Measurements from ENCODE around the gene CHD5. TPM values are rescaled to one million over a fixed set of nuclear protein-coding genes. Genes with fewer than 3 reads are reported as not detected.
A peak's percentile ranks its signal among the peaks of the same experiment; 100 is the strongest.

Gene CHD5
- polyA plus RNA-seq, 3 donors = 0.22 to 0.54 (median 0.37) TPM

DNA sequence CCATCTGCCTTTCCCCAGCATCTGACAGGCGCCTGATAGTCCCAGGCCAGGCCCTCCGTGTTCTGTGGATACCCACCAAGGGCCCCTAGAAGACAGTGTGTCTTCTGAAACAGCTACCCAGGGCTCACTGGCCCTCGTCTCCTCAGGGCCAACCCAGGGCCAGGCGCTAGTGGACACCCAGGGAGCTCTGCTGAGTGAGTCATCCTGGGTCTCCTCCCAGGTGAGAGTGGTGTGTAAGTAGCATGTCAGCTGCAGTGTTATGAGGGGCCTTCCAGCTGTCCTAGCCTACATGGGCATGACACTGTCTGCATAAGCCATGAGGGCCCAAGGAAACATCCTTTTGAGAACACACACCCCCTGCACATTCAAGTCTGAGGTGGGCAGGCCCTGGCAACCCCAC lies 36.7 kb downstream of the CHD5 start:
- DNase-seq (ENCODE audit: extremely low read depth in 1 of 11, low read depth in 9 of 11, low spot score in 4 of 11) = no peak

DNA sequence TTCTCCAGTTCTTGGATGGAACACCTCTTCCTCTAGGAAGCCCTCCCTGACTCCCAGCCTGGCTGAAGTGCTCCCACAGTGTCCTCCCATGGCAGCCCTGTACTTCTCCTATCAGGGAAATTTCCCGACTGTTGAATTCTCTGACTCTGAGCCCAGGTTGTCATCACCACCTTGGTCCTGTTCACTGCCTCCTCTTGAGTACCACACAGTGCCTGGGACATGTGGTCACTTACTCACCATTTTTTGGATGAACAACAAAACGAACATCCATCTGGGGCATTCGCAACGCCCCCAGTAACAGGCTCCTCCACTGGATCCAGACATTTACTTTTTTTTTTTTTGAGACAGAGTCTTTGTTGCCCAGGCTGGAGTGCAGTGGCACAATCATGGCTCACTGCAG lies 37.4 kb downstream of the CHD5 start:
- no peak for DNase-seq (ENCODE audit: extremely low read depth in 1 of 11, low read depth in 9 of 11, low spot score in 4 of 11)

DNA sequence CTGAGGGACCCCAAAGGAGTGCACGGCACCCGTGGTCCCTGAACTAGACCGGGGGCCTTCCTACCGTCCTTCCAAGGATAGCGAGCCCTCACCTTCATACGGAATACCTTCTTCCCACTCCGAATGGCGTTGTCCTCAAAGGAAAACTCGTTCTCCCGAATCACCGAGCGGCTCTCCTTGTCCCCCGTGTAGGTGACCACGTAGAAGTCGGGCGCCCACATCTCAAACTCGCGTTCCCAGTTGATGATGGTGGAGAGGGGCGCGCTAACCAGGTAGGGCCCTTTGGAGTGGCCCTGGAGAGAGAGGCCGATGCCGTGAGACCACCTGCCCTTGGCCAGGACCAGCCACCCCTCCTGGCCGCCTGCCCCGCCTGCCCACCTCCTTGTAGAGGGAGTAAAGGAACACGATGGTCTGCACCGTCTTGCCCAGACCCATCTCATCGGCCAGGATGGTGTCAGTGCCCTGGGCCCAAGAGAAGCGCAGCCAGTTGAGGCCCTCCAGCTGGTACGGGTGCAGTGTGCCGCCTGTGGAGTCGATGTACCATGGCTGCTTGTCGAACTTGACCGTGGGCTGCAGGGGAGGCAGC lies 38.0 kb downstream of the CHD5 start:
- DNase-seq (ENCODE audit: extremely low read depth in 1 of 11, low read depth in 9 of 11, low spot score in 4 of 11) = no peak

DNA sequence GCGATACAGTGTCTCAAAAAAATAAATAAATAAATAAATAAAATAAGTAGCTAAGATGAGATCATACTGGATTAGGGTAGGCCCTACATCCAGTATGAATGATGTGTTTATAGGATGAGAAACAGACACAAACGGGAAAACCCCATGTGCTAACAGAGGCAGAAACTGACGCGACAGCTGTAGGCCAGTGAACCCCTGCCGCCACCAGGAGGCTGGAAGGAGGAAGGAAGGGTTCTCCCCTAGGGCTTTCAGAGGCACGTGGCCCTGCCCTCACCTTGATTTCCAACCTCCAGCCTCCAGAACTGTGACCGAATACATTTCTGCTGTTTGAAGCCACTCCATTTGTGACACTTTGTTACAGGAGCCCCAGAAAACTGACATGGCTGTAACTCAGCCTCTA lies 38.5 kb downstream of the CHD5 start:
- no peak for DNase-seq (ENCODE audit: extremely low read depth in 1 of 11, low read depth in 9 of 11, low spot score in 4 of 11)

DNA sequence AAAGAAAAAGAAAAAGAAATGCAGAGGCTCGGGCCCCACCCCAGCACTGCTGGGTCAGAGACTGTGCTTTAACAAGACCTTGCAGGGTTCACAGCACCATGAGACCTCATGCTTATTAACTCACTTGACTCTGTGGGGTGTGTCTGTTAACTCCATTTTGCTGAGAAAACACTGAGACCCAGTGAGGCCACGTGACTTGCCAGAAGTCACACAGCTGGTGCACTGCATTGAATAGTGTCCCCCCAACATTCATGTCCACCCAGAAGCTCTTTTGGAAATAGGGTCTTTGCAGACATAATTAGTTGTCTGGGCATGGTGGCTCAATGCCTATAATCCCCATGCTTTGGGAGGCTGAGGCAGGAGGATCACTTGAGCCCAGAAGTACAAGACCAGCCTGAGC lies 39.7 kb downstream of the CHD5 start:
- DNase-seq (ENCODE audit: extremely low read depth in 1 of 11, low read depth in 9 of 11, low spot score in 4 of 11) = no peak

DNA sequence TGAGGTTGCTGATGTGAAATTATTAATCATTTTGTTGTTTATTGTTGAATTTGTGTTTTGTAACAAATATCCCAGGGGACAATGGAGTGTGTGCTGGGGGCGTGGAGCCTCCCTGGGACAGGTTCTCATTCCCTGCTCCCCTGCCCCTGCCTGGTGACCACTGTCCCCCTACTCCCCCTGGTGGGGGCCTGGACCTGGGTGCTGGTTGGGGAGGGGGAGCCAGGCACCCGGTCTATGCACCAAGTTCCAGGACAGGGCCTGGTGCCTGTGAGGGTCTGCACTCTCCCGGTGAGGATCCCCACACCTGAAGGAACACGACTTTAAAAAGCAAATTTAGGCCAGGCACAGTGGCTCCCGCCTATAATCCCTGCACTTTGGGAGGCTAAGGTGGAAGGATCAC lies 42.4 kb downstream of the CHD5 start:
- DNase-seq (ENCODE audit: extremely low read depth in 1 of 11, low read depth in 9 of 11, low spot score in 4 of 11) = no peak

DNA sequence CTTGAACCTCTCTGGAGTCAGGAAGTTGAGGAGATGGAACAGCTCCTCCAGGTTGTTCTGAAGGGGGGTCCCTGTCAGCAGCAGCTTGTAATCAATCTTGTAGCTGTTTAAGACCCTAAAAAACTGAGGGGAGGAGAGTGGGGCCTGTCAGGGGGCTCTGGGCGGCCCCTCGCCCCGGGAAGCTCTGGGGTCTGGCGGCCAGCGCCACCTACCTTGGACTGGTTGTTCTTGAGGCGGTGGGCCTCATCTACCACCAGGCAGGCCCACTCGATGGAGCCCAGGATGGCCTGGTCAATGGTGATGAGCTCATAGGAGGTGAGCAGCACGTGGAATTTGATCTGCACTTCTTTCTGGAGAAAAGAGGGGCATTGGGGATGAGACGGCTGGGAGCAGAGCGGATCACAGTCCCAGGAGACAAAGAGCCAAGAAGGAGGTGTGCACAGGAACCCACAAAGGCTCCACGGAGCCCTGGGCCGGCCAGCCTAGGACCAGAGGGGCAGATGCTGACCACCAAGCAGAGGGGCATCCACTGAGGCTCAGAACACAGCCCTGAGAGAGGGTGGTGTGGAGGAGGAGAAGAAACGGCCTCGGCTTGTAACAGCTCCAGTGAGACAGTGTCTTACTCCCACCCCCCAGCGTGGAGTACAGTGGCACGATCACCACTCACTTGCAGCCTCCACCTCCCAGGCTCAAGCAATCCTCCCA lies 43.5 kb downstream of the CHD5 start:
- DNase-seq (ENCODE audit: extremely low read depth in 1 of 11, low read depth in 9 of 11, low spot score in 4 of 11) = no peak

DNA sequence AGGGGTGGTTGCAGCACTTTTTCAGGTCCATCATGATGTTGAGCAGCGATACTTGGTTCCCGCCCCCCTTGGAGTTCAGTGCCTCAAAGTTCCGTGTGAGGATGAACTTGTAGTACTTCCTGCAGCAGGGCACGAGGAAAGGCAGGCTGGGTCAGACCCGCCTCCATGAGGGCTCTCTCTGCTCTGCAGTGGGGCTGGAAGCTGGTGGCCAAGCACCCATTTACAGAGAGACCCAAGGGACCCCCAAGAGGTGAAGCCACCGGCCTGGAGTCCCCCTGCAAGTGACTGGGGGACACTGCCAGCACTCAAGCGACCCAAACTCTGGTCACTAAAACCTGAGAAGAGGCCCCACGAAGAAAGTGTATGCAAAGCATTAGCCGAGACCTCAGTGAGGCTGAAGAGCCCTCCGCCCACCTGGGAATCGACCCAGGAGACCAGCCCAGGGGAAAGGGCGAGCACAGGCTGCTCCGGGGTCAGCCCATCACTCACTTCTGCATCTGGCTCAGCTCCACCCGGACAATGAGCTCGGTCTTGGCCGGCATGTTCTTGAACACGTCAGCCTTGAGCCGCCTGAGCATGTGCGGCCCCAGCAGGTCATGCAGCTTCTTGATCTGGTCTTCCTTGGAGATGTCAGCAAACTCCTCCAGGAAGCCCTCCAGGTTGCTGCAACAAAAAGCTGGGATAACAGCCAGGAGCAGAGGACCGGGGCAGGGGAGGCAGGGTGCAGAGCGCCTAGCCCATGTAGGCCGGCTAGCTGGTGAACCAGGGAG lies 45.2 kb downstream of the CHD5 start:
- DNase-seq (ENCODE audit: extremely low read depth in 1 of 11, low read depth in 9 of 11, low spot score in 4 of 11) = no peak

DNA sequence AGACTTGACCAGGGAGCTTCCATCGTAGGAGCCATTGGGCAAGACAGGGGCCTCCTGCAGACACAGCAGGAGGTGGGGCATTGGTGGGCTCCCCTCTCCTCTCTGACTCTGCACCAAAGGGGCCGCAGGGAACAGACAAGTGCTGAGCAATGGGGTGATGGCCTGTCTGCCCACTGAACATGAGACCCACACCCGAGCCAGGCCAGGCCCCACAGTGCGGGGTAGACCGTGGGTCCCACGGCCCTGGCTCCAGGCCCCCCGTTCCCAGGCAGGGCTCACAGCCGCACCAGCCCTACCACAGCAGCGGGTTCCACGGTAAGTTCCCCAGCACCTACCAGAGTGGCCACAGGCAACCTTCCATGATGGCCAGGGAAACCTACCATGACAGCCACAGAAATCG lies 45.9 kb downstream of the CHD5 start:
- DNase-seq (ENCODE audit: extremely low read depth in 1 of 11, low read depth in 9 of 11, low spot score in 4 of 11) = no peak

DNA sequence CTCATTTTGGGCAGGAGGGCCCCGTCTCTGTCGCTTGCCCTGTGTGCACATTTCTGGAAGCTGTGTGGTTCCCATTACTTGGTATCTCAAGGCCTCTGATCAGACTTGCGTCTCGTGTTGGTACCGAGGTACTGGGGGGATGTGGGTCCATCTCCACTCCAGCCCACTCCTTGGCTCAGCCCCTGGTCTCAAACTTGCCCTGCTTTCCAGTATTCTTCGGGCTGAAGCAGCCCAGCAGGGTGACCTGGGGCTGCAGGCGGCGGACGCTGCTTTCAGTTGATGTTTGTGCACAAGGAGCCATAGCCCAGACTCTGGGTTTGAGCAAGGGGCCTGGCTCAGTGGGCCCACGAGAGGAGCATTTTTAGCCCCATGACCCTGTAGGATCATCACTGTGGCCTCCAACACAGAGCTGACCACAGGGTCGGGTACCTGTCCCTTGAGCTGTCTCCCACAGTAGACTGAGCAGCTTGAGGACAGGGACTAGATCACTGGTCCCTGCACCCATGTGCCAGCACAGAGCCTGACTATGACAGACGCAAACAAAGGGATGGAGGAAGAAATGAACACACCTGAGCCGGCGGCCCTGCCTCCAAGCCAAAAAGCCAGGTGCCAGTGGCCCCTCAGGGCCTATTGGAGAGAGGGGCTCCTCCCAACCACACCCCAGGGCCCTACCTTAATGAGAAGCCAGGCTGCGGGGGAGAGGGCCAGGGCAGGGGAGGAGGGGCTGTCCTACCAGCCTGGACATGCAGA lies 46.8 kb downstream of the CHD5 start:
- no peak for DNase-seq (ENCODE audit: extremely low read depth in 1 of 11, low read depth in 9 of 11, low spot score in 4 of 11)

DNA sequence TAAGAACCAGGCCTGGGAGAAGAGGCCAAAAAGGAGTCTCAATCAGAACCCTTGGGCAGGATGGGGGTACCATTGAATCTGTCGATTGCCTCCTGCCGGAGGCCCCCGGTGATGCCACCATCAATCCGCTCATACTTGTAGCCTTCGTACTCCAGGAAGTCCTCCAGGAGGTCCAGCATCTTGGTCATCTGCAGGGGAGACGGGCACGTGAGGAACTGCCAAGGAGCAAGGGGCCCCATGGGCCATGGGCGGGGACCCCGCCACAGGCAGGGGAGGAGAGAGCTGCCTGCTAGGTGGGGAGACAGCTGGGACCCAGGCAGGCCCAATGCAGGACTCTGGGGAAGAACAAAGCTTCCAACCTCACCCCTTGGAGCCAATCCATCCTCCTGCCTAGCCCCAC lies 48.6 kb downstream of the CHD5 start:
- DNase-seq (ENCODE audit: extremely low read depth in 1 of 11, low read depth in 9 of 11, low spot score in 4 of 11) = no peak

DNA sequence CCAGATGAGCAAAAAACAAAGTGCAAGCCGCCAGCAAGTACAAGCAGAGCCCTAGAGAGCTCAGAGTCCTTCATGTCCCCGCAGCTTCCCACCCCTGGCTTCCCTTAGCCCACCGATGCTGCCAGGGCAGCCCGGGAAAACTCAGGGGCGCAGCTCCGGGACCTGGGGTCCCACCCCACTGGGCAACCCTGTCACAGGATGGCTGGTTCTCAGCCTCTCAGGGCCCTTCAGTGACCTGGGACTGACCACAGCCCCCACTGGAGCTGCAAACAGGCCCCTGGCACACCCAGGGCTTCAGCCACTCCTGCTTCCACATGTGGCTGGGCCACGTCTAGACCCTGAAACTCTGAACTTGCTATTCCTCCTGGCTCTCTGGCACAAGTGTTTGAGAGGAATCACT lies 49.5 kb downstream of the CHD5 start:
- no peak for DNase-seq (ENCODE audit: extremely low read depth in 1 of 11, low read depth in 9 of 11, low spot score in 4 of 11)

DNA sequence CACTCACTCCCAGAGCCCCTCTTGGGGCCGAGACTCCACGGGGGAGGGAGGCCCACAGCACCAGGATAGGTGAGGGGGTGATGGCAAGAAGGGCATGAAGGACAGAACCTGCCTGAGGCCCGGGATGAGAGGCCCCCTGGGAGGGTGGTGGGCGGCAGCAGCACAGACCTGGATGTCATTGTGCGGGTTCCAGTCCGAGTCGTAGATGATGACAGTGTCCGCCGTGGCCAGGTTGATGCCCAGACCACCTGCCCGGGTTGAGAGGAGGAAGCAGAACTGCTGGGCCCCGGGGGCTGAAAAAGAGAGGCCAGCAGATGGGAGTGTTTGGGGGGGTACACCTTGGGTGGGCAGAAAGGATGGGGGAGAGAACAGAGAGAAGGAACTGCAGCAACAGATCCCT lies 50.1 kb downstream of the CHD5 start:
- DNase-seq (ENCODE audit: extremely low read depth in 1 of 11, low read depth in 9 of 11, low spot score in 4 of 11) = no peak

DNA sequence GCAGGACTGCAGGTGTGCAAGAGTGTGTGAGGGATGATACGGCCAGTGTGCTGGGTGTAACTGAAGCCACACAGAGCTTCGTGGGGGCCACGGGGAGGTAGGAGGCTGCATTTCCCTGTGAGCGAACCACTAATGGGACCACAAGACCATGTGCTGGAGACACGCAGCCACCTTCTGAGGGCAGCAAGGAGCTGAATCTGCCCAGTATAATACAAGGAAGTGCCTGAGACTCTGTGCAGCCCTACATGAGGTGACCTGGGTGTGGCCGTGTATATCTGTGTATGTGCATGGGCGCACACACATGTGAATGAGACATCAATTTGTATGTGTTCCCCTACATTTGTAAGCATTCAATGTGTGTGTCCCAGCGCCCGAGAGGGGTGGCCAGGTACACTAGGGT lies 50.8 kb downstream of the CHD5 start:
- no peak for DNase-seq (ENCODE audit: extremely low read depth in 1 of 11, low read depth in 9 of 11, low spot score in 4 of 11)

DNA sequence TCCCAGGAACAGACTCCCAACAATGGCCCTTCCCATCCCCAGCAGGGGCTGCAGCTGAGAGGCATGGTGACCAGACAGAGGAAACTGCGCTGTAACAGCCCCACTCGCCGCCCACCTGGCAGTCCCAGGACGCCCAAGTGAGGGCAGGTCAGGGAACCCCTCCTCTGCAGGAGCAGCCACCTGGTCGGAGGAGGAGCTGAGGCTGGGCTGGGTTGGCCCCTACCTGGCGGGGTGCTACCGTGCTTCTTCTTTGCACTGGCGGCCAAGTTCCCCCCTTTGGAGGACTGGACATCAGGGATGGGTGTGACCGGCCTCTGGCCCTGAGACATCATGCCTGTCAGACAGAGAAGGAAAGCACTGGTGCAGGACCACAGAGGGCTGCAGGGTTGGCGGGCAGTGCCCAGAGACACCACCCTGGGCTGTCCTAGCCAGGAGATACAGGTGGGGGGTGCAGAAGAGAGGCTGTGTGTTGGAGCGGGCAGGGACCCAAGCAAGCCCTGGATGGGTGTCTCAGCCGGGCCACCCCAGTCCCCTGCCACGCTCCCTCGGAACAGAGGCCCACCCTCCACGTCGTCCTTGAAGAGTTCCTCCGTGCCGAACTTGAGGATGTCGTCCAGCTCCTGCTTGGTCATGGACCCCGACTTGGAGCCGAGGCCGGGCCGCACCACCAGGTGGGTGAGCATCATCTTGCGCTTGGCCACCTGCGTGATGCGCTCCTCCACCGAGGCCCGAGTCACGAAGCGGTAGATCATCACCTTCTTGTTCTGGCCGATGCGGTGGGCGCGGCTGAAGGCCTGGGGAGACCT lies 51.6 kb downstream of the CHD5 start:
- no peak for DNase-seq (ENCODE audit: extremely low read depth in 1 of 11, low read depth in 9 of 11, low spot score in 4 of 11)

DNA sequence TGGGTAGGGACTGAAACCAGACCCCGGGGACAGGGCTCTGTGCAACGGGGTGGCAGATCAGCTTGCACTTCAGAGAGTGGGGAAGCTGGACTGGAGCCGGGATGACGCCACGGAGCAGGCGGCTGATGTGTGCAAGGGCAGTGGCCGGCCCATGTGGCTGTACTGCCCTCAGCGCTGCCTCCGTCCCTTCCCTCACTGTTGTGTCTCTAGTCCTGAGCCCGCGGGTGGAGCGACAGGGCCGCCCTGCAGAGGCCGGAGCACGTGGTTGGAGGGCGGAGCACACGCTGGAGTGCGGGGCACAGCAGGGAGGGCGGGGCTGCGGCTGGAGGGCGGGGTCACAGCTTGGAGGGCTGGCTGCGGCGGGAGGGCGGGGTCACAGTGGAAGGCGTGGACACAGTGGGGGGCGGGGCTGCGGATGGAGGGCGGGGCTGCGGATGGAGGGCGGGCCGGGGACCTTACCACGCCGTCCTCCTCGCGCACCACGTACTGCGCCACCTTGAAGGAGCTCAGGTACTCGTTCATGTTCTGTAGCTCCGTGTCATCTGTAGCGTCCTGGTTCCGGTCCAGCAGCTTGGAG lies 52.4 kb downstream of the CHD5 start:
- DNase-seq (ENCODE audit: extremely low read depth in 1 of 11, low read depth in 9 of 11, low spot score in 4 of 11) = peak in 8 of 11 donors; percentile 30 to 54 (median 40)

DNA sequence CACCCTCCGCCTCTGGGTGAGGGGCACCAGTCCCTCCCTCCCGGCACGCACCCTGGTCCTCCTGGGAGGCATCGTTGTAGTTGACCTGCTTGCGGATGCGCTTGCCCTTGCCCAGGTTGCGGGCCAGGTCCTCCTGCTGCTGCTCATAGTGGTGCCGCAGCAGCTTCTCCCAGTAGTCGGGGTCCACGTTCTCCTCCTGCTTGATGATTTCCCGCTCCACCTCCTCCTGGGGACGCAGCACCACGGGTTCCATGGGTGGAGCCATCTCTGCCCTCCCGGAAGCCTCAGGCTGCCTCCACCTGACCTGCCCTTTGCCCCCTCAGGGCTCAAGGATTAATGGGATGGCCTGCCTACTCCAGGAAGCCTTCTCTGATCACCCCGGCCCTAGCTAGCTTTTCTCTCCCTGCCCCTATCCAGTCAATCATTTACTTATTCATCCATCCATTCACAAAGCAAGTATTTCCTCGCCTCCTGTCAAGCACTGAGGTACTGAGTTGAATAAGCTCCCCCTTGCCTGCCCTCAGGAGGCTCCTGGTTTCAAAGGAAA lies 53.5 kb downstream of the CHD5 start:
- no peak for DNase-seq (ENCODE audit: extremely low read depth in 1 of 11, low read depth in 9 of 11, low spot score in 4 of 11)

DNA sequence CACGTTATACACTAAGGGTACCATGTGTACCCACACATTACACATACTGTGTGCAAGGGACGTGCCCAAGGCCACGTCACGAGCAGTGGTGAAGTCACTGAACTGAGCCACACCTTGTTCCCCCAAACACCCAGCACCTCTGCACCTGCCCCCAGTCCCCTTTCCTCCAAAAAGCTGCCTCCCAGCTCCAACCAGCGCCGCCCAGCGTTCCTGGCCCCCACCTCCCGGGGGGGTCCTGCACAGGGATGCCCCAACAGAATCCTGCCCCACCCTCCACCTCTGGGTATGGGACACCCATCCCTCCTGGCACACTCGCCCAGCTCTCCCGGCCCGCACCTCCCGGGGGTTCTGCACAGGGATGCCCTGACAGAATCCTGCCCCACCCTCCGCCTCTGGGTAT lies 54.1 kb downstream of the CHD5 start:
- no peak for DNase-seq (ENCODE audit: extremely low read depth in 1 of 11, low read depth in 9 of 11, low spot score in 4 of 11)
